Measurements from ENCODE around the gene SPATS2L.
A peak's percentile ranks its signal among the peaks of the same experiment; 100 is the strongest.

SPATS2L gene

GRCh38 chr2:200461846-200462710 is 155.6 kb downstream of the SPATS2L start:
- DNase-seq (ENCODE audit: low read depth in 4 of 4, low spot score in 1 of 4), result no peak

DNA sequence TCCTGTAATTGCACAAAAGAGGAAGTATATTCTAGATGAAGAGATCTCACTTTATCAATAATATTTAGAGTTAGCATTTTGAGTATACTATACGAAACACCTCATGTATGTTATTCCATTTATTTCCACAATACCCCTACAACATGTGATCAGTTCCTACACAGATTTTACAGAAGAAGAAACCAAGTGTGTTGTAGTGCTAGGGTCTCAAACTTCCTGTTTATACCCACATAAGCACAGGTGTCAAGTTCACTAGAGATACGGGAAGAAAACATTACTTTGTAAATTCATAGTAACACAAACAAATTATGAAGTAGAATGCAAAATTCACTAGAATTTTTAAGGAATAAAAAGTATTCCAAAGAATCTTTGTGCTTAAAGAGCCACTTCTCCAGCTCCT is 157.0 kb downstream of the SPATS2L start:
- no peak for DNase-seq (ENCODE audit: low read depth in 4 of 4, low spot score in 1 of 4)

DNA sequence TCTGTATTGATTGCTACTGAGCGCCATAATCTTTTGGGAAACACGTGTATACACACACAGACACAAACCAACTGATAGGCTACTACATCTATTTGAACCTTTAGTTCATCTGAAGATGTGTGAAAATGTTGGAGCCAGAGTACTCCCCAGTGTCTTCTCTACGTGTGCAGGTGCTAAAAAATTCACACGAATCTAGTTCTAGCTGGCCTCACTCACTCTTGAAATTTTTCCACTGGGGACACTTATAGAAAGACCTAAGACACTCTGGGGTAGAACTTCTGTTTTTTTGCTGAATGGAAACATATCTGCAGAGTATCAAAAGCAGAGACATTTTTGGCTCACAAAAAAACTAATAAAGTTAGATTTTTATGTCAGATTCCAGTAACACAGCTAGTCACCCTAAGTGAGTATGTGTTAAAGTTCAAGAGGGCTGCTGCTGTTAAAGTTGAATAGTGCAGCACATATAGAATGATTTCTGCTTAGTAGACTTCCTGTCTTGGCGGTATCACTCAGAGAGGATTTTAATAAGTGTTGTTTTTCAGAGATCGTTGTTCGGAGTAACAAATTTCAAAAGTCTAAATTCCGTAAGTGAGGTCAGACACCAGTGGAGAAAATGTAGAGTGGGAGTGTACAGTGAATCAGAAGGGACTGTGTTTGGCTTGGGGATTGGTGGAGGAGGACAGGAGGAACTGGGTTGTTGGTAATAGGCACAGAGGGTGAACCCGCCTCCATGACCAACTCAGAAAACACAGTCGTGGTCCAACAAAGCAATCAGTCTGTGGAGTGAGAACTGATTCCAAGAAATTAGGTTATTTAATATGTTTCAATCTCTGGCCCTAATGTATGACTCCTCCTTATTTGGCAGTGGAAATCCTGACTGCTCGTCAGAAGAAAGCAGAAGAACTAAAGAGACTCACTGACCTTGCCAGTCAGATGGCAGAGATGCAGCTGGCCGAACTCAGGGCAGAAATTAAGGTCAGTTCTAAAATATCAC is 160.2 kb downstream of the SPATS2L start:
- DNase-seq (ENCODE audit: low read depth in 4 of 4, low spot score in 1 of 4), result peak in 2 of 4 experiments; percentile 10 to 26

DNA sequence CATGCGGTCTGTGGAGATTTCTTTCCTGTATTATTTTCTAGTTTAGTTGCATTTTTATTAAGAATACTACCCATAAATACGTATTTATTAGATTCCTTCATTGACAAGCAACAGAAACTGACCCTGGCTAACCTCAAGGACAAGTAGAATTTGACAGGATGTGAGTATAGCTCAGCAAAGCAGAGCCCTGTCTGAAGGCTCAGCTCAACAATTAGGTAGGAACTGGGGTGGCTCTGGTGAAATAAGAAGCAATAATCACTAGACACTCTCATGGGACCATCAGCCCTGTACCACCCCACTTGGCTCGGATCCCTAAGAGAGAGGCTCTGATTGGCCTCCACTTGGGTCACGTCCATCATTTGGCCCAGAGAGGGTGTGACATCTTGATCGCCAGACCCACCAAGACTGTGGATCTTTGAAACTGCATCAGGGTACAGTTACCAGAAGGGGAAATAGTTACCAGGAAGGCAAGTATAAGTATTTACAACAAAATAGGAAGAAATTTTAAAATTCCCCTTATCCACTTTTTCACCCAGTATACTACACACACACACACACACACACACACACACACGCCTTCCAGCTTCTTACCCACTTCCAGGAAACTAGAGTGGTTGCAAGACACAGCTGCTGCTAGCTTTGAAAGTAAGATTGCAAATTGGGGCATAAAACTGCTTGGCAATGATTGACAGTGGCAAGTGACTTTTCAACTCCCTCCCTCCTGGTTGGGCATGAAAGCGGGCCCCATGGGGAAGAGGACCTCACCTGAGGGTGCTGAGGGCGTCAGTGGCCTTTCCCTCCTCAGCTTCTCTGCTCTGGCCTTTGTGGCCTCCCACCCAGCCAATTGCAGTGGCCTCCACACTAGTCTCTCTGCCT is 161.6 kb downstream of the SPATS2L start:
- DNase-seq (ENCODE audit: low read depth in 4 of 4, low spot score in 1 of 4), result no peak

DNA sequence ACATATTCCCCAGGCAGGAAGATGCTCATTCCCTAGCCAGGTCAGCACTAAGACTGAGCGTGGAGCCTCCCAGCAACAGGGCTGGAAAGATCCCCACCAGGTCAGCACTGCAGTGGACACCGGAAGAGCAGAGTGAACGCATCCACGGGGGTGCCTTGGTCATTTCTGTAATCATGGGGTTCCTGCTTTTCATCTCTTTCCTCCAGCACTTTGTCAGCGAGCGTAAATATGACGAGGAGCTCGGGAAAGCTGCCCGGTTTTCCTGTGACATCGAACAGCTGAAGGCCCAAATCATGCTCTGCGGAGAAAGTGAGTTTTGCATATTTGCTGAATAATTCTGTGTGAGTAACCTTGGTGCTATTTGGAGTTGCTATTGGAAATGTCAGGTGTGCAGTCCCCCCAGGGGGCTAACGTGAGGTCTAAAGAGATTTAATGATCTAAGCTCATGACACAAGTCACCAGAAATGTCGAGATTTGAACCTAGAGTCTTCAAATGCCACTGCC is 163.3 kb downstream of the SPATS2L start:
- DNase-seq (ENCODE audit: low read depth in 4 of 4, low spot score in 1 of 4), result no peak

DNA sequence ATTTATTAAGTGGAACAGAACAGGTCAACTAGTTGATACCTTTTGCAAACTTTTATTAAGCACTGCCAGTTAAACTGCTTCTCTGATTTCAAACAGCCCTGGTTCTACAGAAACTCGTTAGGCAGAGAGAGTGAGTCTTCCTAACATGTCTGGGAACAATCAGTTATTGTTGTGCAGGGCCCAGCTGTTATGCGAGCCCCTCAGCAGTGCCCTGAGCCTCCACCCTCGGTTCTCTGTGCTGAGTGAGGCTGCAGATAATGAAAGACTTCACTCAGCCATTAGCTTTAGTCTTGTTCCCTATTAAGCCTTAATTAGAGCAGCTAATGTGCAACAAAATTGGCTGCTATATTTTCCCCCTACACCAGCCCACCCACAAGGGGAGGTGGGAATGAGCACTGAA is 163.7 kb downstream of the SPATS2L start:
- DNase-seq (ENCODE audit: low read depth in 4 of 4, low spot score in 1 of 4), result no peak

- DNase-seq (ENCODE audit: low read depth in 4 of 4, low spot score in 1 of 4), result peak in 2 of 4 experiments; percentile 15 to 22
Observed at GRCh38 chr2:200471324-200471848, 164.9 kb downstream of the SPATS2L start.

GRCh38 chr2:200471928-200472645 is 165.6 kb downstream of the SPATS2L start:
- no peak for DNase-seq (ENCODE audit: low read depth in 4 of 4, low spot score in 1 of 4)

GRCh38 chr2:200472853-200473464 is 166.5 kb downstream of the SPATS2L start:
- no peak for DNase-seq (ENCODE audit: low read depth in 4 of 4, low spot score in 1 of 4)

- no peak for DNase-seq (ENCODE audit: low read depth in 4 of 4, low spot score in 1 of 4)
Observed at GRCh38 chr2:200475795-200476194, 169.3 kb downstream of the SPATS2L start.

GRCh38 chr2:200476836-200477235 is 170.3 kb downstream of the SPATS2L start:
- DNase-seq (ENCODE audit: low read depth in 4 of 4, low spot score in 1 of 4), result no peak

DNA sequence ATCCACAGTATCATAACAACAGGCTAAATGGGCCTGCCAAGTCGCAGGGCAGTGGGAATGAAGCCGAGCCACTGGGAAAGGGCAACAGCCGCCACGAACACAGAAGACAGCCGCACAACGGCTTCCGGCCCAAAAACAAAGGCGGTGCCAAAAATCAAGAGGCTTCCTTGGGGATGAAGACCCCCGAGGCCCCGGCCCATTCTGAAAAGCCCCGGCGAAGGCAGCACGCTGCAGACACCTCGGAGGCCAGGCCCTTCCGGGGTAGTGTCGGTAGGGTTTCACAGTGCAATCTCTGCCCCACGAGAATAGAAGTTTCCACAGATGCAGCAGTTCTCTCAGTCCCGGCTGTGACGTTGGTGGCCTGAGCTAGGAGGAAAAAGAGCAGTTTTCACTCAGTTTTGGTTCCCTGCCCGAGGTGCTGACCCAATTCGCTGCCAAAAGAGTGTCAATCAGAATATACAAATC is 171.2 kb downstream of the SPATS2L start:
- DNase-seq (ENCODE audit: low read depth in 4 of 4, low spot score in 1 of 4), result no peak

GRCh38 chr2:200479692-200480265 is 173.3 kb downstream of the SPATS2L start:
- no peak for DNase-seq (ENCODE audit: low read depth in 4 of 4, low spot score in 1 of 4)

GRCh38 chr2:200482194-200482593 is 175.7 kb downstream of the SPATS2L start:
- no peak for DNase-seq (ENCODE audit: low read depth in 4 of 4, low spot score in 1 of 4)

- DNase-seq (ENCODE audit: low read depth in 4 of 4, low spot score in 1 of 4), result no peak
Observed at GRCh38 chr2:200483729-200484198, 177.3 kb downstream of the SPATS2L start.

DNA sequence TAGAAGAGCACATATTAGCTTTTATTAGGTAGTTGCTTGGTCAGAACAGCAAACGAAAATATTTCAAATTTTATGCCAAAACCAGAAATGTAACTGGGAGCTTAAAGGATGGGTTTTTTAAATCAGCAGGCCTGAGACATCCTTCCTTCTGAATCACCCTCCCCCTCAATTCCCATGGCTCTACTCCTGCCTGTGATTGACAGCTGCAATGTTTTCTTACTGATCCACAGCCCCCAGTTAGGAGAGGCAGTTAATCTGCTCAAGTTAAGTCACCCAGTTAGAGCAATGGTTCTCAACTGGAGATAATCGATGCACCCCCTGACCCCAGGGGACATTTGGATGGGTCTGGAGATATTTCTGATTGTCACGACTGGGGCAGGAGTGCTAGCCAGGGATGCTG is 178.4 kb downstream of the SPATS2L start:
- DNase-seq (ENCODE audit: low read depth in 4 of 4, low spot score in 1 of 4), result no peak

DNA sequence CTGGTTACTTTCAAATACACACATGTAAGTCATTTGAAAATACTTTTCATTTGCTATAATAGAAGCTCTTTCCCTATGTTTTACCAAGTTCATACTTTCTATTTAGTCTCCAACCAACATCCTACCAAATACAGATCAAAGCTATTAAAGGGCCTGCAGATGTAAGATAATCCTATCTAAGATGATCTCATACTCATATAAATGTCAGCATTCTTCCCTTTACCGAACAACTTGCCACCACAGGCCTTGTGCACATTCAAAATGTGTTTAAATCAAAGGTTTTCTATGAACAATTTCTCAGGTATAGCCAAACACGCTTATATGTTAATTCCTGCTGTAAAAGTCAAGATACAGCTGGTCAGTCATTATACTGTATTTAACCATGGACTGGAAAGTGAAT is 180.0 kb downstream of the SPATS2L start:
- DNase-seq (ENCODE audit: low read depth in 4 of 4, low spot score in 1 of 4), result no peak

DNA sequence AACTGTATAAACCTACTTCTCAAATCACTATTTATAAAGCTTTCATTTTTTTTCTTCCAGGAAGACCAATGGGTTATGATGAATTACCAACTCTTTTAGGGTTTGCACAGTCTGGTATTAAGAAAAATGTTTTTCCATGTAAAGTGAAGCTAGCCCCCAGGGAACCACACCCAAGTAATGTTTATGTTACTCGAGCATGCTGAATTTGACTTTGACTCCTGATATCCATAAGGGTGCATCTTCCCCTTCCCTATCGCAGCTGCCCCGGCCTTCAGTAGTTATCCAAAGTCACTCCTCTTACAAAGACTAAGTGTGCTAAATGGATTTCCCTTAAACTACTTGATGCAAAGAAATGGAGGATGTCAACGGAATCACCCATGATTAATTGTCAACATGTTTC is 181.7 kb downstream of the SPATS2L start:
- no peak for DNase-seq (ENCODE audit: low read depth in 4 of 4, low spot score in 1 of 4)

DNA sequence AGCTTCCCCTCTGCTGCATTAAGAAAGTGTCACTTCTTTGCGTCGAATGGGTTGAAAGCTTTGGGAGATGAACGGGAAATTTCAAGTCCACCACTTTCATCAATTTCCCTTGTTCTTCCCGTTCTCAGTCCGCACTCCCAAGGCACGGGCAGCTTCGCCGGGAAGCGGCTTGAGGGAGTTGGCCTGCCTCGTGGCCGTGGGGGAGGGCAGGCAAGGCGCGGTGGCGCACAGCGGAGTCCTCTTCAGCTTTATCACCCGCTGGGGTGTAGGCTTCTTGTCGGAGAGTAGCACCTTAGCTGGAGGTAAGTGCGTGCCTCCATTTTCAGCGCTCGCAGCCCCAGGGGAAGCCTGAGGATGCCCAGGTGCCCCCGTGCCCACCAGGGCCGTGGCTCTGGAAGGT is 183.5 kb downstream of the SPATS2L start:
- no peak for DNase-seq (ENCODE audit: low read depth in 4 of 4, low spot score in 1 of 4)
